ENCODE results near the gene ODC1. TPM values are rescaled to one million over a fixed set of nuclear protein-coding genes. Genes with fewer than 3 reads are reported as not detected.

The ODC1 gene
- total RNA-seq, 1 donor from 2014 or later: 235 TPM

DNA sequence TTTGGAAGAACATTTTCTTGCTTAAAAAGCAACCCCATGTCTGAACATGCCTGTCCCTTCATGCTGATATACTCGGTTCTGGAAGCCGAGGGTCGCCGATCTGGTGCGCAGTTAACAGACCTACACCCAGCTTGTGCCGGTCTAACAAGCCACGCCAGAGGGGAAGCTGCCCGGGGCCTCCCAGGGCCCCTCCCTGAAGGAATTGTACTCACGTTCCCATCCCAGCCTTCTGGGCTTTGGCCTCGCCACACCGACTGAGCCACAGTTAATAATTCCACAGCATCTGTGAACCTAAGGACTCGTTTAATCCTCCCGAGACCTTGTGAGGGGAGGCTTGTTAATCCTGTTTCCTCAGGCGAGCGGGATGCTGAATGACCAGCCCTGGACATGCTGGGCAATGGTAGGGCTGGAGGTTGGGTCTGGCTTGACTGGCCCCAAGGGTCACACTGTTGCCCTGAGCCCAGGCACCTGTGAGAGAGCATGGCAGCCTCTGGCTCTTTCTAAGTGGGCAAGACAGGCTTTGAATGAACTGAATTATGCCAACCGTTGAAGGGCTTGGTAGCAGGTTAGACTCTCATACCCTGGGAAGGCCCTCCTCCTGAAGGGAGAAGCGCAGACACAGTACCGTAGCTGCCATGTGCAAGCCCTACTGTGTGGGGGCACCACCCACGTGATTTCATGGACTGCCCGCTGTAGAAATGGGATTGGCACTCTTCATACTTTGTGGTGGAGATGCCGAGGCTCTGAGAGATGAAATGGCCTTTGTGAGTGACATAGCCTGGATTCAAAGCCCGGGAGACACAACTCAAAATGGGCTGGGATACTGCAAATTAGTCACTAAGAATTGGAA lies 27.9 kb upstream of the ODC1 start:
- DNase-seq (ENCODE audit: low spot score): no peak
- Mint-ChIP-seq H3K27me3 (ENCODE audit: insufficient read depth) (peaks cover 4% of the 10 kb centered on the region), H3K27ac (no peak overlapping the region), H3K4me1 (ENCODE audit: low read depth) (peaks cover 12% of the 10 kb centered on the region), H3K9me3 (no peaks in the 10 kb centered on the region), H3K4me3 (no peak overlapping the region), H3K36me3 (ENCODE audit: low read depth) (no peaks in the 10 kb centered on the region)
- intact Hi-C loops (cut with micrococcal nuclease): no loop called here

GRCh38 chr2:10475221-10475722 lies 27.1 kb upstream of the ODC1 start:
- DNase-seq (ENCODE audit: low spot score): no peak
- Mint-ChIP-seq H3K4me1 (ENCODE audit: low read depth) (peaks cover 12% of the 10 kb centered on the region), H3K36me3 (ENCODE audit: low read depth) (no peaks in the 10 kb centered on the region), H3K4me3 (no peak overlapping the region), H3K27ac (no peak overlapping the region), H3K27me3 (ENCODE audit: insufficient read depth) (peaks cover 4% of the 10 kb centered on the region), H3K9me3 (no peaks in the 10 kb centered on the region)
- intact Hi-C loops (cut with micrococcal nuclease): no loop called here

- DNase-seq (ENCODE audit: low spot score): no peak
- intact Hi-C loops (cut with micrococcal nuclease): no loop called here
- Mint-ChIP-seq H3K27ac (no peak overlapping the region), H3K27me3 (ENCODE audit: insufficient read depth) (peaks cover 3% of the 10 kb centered on the region), H3K4me3 (no peak overlapping the region), H3K9me3 (no peaks in the 10 kb centered on the region), H3K36me3 (ENCODE audit: low read depth) (no peaks in the 10 kb centered on the region), H3K4me1 (ENCODE audit: low read depth) (peaks cover 12% of the 10 kb centered on the region)
Measured at GRCh38 chr2:10473121-10473756, 25.1 kb upstream of the ODC1 start.

DNA sequence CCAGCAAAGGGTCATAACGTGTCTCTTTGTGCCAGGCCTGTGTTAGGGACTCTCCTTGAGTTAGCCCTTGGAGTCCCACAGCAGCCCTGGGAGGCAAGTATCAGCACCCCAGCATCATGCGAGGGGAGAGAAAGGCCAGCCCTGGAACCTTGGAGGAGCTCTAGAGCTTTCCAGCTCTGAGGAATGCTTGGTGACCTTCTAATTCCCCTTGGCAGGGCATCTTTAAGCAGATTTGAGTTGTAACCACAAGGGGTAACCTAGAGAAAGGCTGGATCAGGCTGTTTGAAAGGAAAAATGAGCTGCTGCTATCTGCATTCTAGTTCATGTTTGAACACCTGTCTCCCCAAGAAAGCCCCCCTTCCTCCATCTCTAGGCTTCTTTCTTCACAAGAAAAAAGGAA lies 23.8 kb upstream of the ODC1 start:
- peaks cover 3% of the 10 kb centered on the region for H3K4me1 Mint-ChIP-seq (ENCODE audit: low read depth)
- intact Hi-C loops (cut with micrococcal nuclease): no loop called here
- no peak overlapping the region for H3K27ac Mint-ChIP-seq
- no peak overlapping the region for H3K4me3 Mint-ChIP-seq
- no peaks in the 10 kb centered on the region for H3K9me3 Mint-ChIP-seq
- H3K36me3 Mint-ChIP-seq (ENCODE audit: low read depth): no peaks in the 10 kb centered on the region
- no peak for DNase-seq (ENCODE audit: low spot score)
- peaks cover 3% of the 10 kb centered on the region for H3K27me3 Mint-ChIP-seq (ENCODE audit: insufficient read depth)

- no peaks in the 10 kb centered on the region for H3K9me3 Mint-ChIP-seq
- H3K27ac Mint-ChIP-seq: no peak overlapping the region
- H3K36me3 Mint-ChIP-seq (ENCODE audit: low read depth): no peaks in the 10 kb centered on the region
- no peak for DNase-seq (ENCODE audit: low spot score)
- intact Hi-C loops (cut with micrococcal nuclease): no loop called here
- H3K4me1 Mint-ChIP-seq (ENCODE audit: low read depth): no peaks in the 10 kb centered on the region
- H3K27me3 Mint-ChIP-seq (ENCODE audit: insufficient read depth): peaks cover 6% of the 10 kb centered on the region
- H3K4me3 Mint-ChIP-seq: no peak overlapping the region
Measured at GRCh38 chr2:10471046-10471571, 23.0 kb upstream of the ODC1 start.

DNA sequence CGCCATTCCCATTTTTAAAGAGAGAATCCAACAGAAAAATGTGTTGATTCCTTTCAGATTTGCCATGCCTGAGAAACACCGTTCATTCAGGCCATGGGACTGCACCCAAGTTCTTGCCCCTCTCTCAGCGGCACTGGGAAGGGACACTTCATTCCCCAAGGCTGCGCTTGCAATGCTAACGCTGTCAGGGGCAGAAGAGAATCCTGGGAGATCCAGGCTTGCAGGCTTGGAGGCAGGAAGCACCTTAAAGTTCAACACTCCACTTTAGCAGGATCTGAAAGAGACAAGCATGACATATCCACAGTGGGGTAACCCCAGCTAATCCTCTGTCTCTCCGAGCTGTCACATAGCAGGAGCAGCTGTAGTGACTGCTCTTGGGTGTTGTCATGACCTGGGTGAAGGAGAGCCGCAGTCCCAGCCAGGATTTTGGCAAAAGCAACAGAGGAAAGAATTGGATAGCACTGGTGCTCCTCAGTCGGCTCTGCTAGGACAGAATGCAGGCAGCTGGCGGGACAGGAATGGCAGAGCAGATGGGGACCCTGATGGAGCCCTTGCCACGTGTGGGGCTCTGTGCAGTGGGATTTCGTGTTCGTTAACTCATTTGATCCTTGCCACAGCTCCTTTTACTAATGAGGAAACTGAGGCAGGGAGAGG lies 22.0 kb upstream of the ODC1 start:
- Mint-ChIP-seq H3K27ac (no peak overlapping the region), H3K27me3 (ENCODE audit: insufficient read depth) (peaks cover 10% of the 10 kb centered on the region), H3K36me3 (ENCODE audit: low read depth) (no peaks in the 10 kb centered on the region), H3K4me3 (no peak overlapping the region), H3K9me3 (no peaks in the 10 kb centered on the region), H3K4me1 (ENCODE audit: low read depth) (no peaks in the 10 kb centered on the region)
- intact Hi-C loops (cut with micrococcal nuclease): no loop called here
- no peak for DNase-seq (ENCODE audit: low spot score)

- Mint-ChIP-seq H3K36me3 (ENCODE audit: low read depth) (no peaks in the 10 kb centered on the region), H3K4me1 (ENCODE audit: low read depth) (no peaks in the 10 kb centered on the region), H3K4me3 (no peak overlapping the region), H3K27ac (no peak overlapping the region), H3K9me3 (no peaks in the 10 kb centered on the region), H3K27me3 (ENCODE audit: insufficient read depth) (peaks cover 11% of the 10 kb centered on the region)
- intact Hi-C loops (cut with micrococcal nuclease): no loop called here
- DNase-seq (ENCODE audit: low spot score): no peak
Measured at GRCh38 chr2:10469301-10469700, 21.2 kb upstream of the ODC1 start.

DNA sequence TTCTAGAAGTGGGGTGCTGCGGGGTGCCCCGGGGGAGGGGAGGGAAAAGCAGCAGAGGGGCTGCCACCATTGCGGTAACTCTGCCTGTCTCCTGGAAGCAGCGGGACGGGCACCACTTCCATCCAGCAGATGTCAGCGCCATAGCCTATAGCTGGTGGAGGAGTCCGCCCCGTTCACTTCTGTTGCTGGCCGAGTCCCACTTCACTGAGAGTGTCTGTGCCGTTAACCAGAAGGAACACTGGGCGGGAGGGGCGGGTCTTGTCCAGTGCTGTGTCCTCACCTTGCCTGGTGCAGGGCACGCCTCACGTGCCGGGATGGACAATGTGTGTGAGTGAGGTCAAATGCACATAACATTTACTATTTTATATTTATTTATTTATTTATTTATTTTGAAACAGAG lies 19.3 kb upstream of the ODC1 start:
- no peaks in the 10 kb centered on the region for H3K9me3 Mint-ChIP-seq
- no peaks in the 10 kb centered on the region for H3K4me1 Mint-ChIP-seq (ENCODE audit: low read depth)
- no peaks in the 10 kb centered on the region for H3K36me3 Mint-ChIP-seq (ENCODE audit: low read depth)
- intact Hi-C loops (cut with micrococcal nuclease): no loop called here
- no peak overlapping the region for H3K4me3 Mint-ChIP-seq
- DNase-seq (ENCODE audit: low spot score): no peak
- no peak overlapping the region for H3K27ac Mint-ChIP-seq
- peaks cover 12% of the 10 kb centered on the region for H3K27me3 Mint-ChIP-seq (ENCODE audit: insufficient read depth)

GRCh38 chr2:10466801-10467200 lies 18.7 kb upstream of the ODC1 start:
- intact Hi-C loops (cut with micrococcal nuclease): no loop called here
- no peak overlapping the region for H3K27ac Mint-ChIP-seq
- H3K4me3 Mint-ChIP-seq: no peak overlapping the region
- no peaks in the 10 kb centered on the region for H3K4me1 Mint-ChIP-seq (ENCODE audit: low read depth)
- H3K9me3 Mint-ChIP-seq: no peaks in the 10 kb centered on the region
- DNase-seq (ENCODE audit: low spot score): no peak
- no peaks in the 10 kb centered on the region for H3K36me3 Mint-ChIP-seq (ENCODE audit: low read depth)
- peaks cover 13% of the 10 kb centered on the region for H3K27me3 Mint-ChIP-seq (ENCODE audit: insufficient read depth)

- H3K9me3 Mint-ChIP-seq: no peaks in the 10 kb centered on the region
- no peak overlapping the region for H3K27ac Mint-ChIP-seq
- DNase-seq (ENCODE audit: low spot score): no peak
- intact Hi-C loops (cut with micrococcal nuclease): no loop called here
- peaks cover 16% of the 10 kb centered on the region for H3K27me3 Mint-ChIP-seq (ENCODE audit: insufficient read depth)
- no peak overlapping the region for H3K4me3 Mint-ChIP-seq
- H3K36me3 Mint-ChIP-seq (ENCODE audit: low read depth): no peaks in the 10 kb centered on the region
- H3K4me1 Mint-ChIP-seq (ENCODE audit: low read depth): no peaks in the 10 kb centered on the region
Measured at GRCh38 chr2:10465910-10466309, 17.8 kb upstream of the ODC1 start.

DNA sequence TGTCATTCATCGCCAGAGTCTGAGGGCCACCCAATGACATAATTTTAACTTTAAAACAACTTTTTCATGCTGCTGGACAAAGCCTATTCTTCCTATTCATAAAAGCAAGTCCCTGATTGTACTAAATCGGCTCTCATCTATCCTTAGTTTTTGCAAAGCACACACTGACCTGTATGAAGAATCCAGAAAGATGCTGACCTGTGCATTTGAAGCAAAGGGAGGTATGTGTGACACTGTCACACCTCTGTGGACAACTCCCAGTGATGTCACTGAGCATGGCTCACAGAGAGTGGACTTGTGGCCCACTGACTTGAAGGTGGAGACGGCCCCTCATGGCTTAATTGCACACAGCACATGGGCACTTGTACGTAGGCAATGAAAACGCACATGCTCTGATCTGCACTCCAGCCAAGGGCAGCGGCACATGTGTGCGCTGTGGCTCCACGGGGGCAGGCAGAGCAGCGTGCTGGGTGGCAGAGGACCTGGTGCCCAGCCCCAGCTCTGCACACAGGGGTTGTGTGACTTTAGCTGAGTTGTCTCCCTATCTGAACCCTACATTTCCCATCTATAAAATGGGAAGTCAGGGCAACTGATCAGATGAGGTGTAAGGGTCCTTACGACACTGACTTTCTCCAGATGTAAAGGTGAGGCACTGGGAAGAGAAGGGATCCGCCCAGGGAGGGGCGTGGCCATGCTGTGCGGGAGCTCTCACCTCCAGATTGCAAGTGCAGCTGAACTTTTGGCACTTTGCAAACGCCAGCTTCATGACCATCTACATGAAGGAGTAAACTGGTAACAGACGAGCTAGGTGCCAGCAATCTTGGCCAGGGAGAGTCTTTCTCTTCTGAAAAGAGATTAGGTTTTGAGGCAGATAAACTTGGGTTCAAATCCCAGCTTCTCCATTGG lies 14.3 kb upstream of the ODC1 start:
- H3K4me3 Mint-ChIP-seq: no peak overlapping the region
- H3K27me3 Mint-ChIP-seq (ENCODE audit: insufficient read depth): peaks cover 33% of the 10 kb centered on the region
- no peak overlapping the region for H3K27ac Mint-ChIP-seq
- H3K4me1 Mint-ChIP-seq (ENCODE audit: low read depth): no peaks in the 10 kb centered on the region
- no peaks in the 10 kb centered on the region for H3K36me3 Mint-ChIP-seq (ENCODE audit: low read depth)
- no peaks in the 10 kb centered on the region for H3K9me3 Mint-ChIP-seq
- intact Hi-C loops (cut with micrococcal nuclease): no loop called here
- no peak for DNase-seq (ENCODE audit: low spot score)

DNA sequence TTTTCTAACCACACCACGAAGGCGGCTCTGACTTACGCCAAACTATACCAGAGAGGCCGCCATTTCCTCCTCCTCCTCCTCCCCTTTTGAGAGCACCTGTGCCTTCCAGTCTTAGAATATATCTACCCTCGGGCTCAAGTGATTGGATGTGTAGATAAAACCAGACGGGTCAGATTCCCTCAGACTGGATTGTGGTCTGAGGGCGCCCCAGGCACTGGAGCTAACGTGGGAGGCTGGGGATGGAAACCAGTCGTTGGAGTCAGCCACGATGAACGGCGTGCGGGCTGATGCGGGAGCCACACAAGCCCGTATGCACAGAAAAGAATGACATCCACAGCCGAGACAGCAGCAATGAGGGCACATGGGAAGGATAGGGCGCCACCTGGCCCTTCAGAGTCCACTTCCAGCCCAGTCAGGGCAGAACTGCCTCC lies 12.3 kb upstream of the ODC1 start:
- Mint-ChIP-seq H3K36me3 (ENCODE audit: low read depth) (no peaks in the 10 kb centered on the region), H3K27ac (no peak overlapping the region), H3K9me3 (no peaks in the 10 kb centered on the region), H3K4me1 (ENCODE audit: low read depth) (no peaks in the 10 kb centered on the region), H3K4me3 (no peak overlapping the region), H3K27me3 (ENCODE audit: insufficient read depth) (peaks cover 31% of the 10 kb centered on the region)
- intact Hi-C loops (cut with micrococcal nuclease): no loop called here
- no peak for DNase-seq (ENCODE audit: low spot score)

Measured in activated T-helper 1 cell treated with anti-CD3 and anti-CD28 coated beads, Interleukin-12 subunit alpha, Interleukin-12 subunit beta, Interleukin-2, Interleukin-4 antibody, amounts not matched to agents 30 ng/mL and 10 ng/mL and 1 ng/mL, durations not matched to agents 14 hours and 24 hours and 36 hours (primary cell).